A549 (cell line): Measurements from ENCODE around the gene MAML2.

Experiments used
- EP300 ChIP-seq, 2 experiments: fragments of >200 bp; sonication (Bioruptor Twin); formaldehyde crosslinking; IDR thresholded peaks; 2 replicates in 1 of 2; 3 replicates in 1 of 2; pipeline ENCODE4 v1.6.1; 2016 to 2017
- POLR2A ChIP-seq: IDR thresholded peaks from 2 replicates; pipeline ENCODE4 v1.6.1; 2012; ENCODE audit warnings: mild to moderate bottlenecking, low read length
- RAD21 ChIP-seq, 2 experiments: fragments of >200 bp in 1 of 2; sonication (Bioruptor Twin) in 1 of 2; formaldehyde crosslinking in 1 of 2; IDR thresholded peaks in 1 of 2; conservative IDR thresholded peaks in 1 of 2; 2 replicates in 1 of 2; 3 replicates in 1 of 2; pipeline ENCODE4 v1.6.1; 2012 to 2018; ENCODE audit warnings: inconsistent platforms in 1 of 2
- RCOR1 ChIP-seq: fragments of 150-350 bp; IDR thresholded peaks from 2 replicates; pipeline ENCODE4 v1.6.1; 2014; ENCODE audit warnings: antibody characterized with exemption, low read length, low read depth
- RNF2 ChIP-seq: fragments of 200-600 bp; sonication (generic); IDR thresholded peaks from 2 replicates; pipeline ENCODE4 v1.6.1; 2016; ENCODE audit warnings: low read depth, mild to moderate bottlenecking, antibody characterized with exemption, moderate library complexity, borderline replicate concordance
- TP53 ChIP-seq: fragments of 250-450 bp; sonication (Bioruptor Pico); IDR thresholded peaks from 2 replicates; pipeline ENCODE4 v1.5.0; 2021; ENCODE audit warnings: mild to moderate bottlenecking, moderate library complexity
- TF ChIP-seq, protein P1 (sequence below): fragments of >200 bp; sonication (Bioruptor Twin); formaldehyde crosslinking; IDR thresholded peaks from 3 replicates; pipeline ENCODE4 v1.5.1; 2016
- TF ChIP-seq, protein P2 (sequence below): fragments of 200-600 bp; sonication (generic); IDR thresholded peaks from 2 replicates; pipeline ENCODE4 v1.6.1; 2016; ENCODE audit warnings: antibody characterized with exemption, mild to moderate bottlenecking, moderate library complexity

DNA sequence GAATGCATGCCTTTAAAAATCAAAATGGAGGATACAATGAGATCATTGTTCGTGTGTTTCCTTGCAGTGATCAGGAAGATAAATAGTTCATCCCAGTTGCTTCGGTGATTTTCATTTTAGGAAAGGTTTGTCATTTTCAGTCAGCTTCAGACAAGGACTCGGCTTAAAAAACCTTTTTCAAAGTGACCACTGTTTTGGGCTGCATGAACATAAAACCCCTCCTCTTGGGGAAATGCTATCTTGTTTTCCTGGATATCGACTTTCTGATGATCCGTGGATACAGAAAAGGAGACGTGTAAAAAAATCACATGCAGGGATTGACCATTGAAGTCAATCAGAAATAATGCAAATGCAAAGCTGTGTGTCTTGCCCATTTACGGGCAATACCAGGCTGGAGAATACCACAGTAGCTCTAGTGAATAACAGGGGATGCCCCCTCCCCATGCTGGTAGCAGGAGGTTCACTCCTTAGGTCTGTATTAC lies 146.8 kb downstream of the MAML2 start:
- no peak for TF ChIP-seq RAD21 (conservative IDR thresholded peaks at IDR 0.05 in 1 of 2, IDR thresholded peaks at IDR 0.05 in 1 of 2)
- TF ChIP-seq, protein P1, sequence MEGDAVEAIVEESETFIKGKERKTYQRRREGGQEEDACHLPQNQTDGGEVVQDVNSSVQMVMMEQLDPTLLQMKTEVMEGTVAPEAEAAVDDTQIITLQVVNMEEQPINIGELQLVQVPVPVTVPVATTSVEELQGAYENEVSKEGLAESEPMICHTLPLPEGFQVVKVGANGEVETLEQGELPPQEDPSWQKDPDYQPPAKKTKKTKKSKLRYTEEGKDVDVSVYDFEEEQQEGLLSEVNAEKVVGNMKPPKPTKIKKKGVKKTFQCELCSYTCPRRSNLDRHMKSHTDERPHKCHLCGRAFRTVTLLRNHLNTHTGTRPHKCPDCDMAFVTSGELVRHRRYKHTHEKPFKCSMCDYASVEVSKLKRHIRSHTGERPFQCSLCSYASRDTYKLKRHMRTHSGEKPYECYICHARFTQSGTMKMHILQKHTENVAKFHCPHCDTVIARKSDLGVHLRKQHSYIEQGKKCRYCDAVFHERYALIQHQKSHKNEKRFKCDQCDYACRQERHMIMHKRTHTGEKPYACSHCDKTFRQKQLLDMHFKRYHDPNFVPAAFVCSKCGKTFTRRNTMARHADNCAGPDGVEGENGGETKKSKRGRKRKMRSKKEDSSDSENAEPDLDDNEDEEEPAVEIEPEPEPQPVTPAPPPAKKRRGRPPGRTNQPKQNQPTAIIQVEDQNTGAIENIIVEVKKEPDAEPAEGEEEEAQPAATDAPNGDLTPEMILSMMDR = no peak
- no peak for TF ChIP-seq POLR2A
- TF ChIP-seq EP300 (IDR thresholded peaks at IDR 0.05) = no peak
- TF ChIP-seq TP53 (CRISPR knock-in tag) = no peak
- no peak for TF ChIP-seq RNF2
- no peak for TF ChIP-seq RCOR1
- TF ChIP-seq, protein P2, sequence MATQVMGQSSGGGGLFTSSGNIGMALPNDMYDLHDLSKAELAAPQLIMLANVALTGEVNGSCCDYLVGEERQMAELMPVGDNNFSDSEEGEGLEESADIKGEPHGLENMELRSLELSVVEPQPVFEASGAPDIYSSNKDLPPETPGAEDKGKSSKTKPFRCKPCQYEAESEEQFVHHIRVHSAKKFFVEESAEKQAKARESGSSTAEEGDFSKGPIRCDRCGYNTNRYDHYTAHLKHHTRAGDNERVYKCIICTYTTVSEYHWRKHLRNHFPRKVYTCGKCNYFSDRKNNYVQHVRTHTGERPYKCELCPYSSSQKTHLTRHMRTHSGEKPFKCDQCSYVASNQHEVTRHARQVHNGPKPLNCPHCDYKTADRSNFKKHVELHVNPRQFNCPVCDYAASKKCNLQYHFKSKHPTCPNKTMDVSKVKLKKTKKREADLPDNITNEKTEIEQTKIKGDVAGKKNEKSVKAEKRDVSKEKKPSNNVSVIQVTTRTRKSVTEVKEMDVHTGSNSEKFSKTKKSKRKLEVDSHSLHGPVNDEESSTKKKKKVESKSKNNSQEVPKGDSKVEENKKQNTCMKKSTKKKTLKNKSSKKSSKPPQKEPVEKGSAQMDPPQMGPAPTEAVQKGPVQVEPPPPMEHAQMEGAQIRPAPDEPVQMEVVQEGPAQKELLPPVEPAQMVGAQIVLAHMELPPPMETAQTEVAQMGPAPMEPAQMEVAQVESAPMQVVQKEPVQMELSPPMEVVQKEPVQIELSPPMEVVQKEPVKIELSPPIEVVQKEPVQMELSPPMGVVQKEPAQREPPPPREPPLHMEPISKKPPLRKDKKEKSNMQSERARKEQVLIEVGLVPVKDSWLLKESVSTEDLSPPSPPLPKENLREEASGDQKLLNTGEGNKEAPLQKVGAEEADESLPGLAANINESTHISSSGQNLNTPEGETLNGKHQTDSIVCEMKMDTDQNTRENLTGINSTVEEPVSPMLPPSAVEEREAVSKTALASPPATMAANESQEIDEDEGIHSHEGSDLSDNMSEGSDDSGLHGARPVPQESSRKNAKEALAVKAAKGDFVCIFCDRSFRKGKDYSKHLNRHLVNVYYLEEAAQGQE = no peak
